ENCODE data around the gene KMO. TPM values are rescaled to one million over a fixed set of nuclear protein-coding genes. Genes with fewer than 3 reads are reported as not detected.

Gene KMO
- total RNA-seq, 4 donors from 2014 or later = under 0.01 to 2.5 TPM; not detected in 2

DNA sequence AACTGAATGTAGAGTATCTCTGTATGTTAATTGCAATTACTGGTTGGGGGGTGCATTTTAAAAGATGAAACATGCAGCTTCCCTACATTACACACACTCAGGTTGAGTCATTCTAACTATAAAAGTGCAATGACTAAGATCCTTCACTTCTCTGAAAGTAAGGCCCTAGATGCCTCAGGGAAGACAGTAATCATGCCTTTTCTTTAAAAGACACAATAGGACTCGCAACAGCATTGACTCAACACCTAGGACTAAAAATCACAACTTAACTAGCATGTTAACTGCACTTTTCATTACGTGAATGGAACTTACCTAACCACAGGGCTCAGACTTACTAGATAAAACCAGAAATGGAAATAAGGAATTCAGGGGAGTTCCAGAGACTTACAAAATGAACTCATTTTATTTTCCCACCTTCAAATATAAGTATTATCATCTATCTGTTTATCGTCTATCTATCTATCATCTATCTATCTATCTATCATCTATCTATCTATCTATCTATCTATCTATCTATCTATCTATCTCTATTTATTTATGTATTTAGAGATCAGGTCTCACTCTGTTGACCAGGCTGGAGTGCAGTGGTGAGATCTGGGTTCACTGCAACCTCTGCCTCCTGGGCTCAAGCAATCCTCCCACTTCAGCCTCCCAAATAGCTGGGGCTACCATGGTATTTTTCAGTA lies 60.2 kb downstream of the KMO start:
- in situ Hi-C loops (cut with MboI; ENCODE audit: low pct_ligation_motif_present in 1 of 4, low pct_unique_long_range_greater_than_20kb in 1 of 4, low sequenced_read_pairs in 3 of 4) = no loop called here
- 78% methylated on average over 3 of the region's 3 CpGs for WGBS, 2 donors (ENCODE audit: low coverage in 1 of 2)

GRCh38 chr1:241593186-241593585 lies 61.0 kb downstream of the KMO start:
- DNase-seq = no peak
- Histone ChIP-seq H3K36me3 (peaks cover 0 to 3% (median 0%) of the 10 kb centered on the region in 4 donors), H3K9me3 (no peaks in the 10 kb centered on the region), H3K4me1 (peaks cover 0 to 3% (median 0%) of the 10 kb centered on the region in 4 donors), H3K27ac (no peak overlapping the region), H3K27me3 (no peaks in the 10 kb centered on the region), H3K4me3 (no peak overlapping the region)
- in situ Hi-C loops (cut with MboI; ENCODE audit: low pct_ligation_motif_present in 1 of 4, low pct_unique_long_range_greater_than_20kb in 1 of 4, low sequenced_read_pairs in 3 of 4) = no loop called here
- TF ChIP-seq EP300 (IDR thresholded peaks at IDR 0.05; ENCODE audit: low read depth) = no peak
- TF ChIP-seq CTCF (IDR thresholded peaks at IDR 0.05) = no peak
- no peak for TF ChIP-seq POLR2A (IDR thresholded peaks at IDR 0.05)
- TF ChIP-seq POLR2AphosphoS5 (IDR thresholded peaks at IDR 0.05) = no peak
- intact Hi-C loops (cut with DNase I; ENCODE audit: low total_unique reads) = no loop called here
- WGBS, 2 donors (ENCODE audit: low coverage in 1 of 2) = 100% methylated on average over 1 of the region's 1 CpG

More for the DNA sequence above, 60.2 kb downstream of the KMO start:
- Histone ChIP-seq H3K27ac (no peak overlapping the region), H3K36me3 (peaks cover 0 to 3% (median 0%) of the 10 kb centered on the region in 4 donors), H3K4me3 (no peak overlapping the region), H3K27me3 (no peaks in the 10 kb centered on the region), H3K4me1 (peaks cover 0 to 3% (median 0%) of the 10 kb centered on the region in 4 donors), H3K9me3 (no peaks in the 10 kb centered on the region)
- no peak for DNase-seq
- intact Hi-C loops (cut with DNase I; ENCODE audit: low total_unique reads) = no loop called here
- TF ChIP-seq EP300 (IDR thresholded peaks at IDR 0.05; ENCODE audit: low read depth) (no peak), CTCF (IDR thresholded peaks at IDR 0.05) (no peak)

- no peak overlapping the region for H3K27ac ChIP-seq
- no peak overlapping the region for H3K4me3 ChIP-seq
- intact Hi-C loops (cut with DNase I; ENCODE audit: low total_unique reads) (no loop called here), in situ Hi-C loops (cut with MboI; ENCODE audit: low pct_ligation_motif_present in 1 of 4, low pct_unique_long_range_greater_than_20kb in 1 of 4, low sequenced_read_pairs in 3 of 4) (no loop called here)
- no peaks in the 10 kb centered on the region for H3K27me3 ChIP-seq
- WGBS, 2 donors (ENCODE audit: low coverage in 1 of 2) = 89 to 93% methylated on average over 5 to 6 of the region's 6 CpGs
- TF ChIP-seq POLR2A (IDR thresholded peaks at IDR 0.05) (no peak), CTCF (IDR thresholded peaks at IDR 0.05) (no peak), POLR2AphosphoS5 (IDR thresholded peaks at IDR 0.05) (no peak), EP300 (IDR thresholded peaks at IDR 0.05; ENCODE audit: low read depth) (no peak)
- DNase-seq = no peak
- peaks cover 0 to 3% (median 0%) of the 10 kb centered on the region in 4 donors for H3K36me3 ChIP-seq
- H3K9me3 ChIP-seq = no peaks in the 10 kb centered on the region
- no peaks in the 10 kb centered on the region for H3K4me1 ChIP-seq
These were observed 64.5 kb downstream of the KMO start for GRCh38 chr1:241596633-241597032.

DNA sequence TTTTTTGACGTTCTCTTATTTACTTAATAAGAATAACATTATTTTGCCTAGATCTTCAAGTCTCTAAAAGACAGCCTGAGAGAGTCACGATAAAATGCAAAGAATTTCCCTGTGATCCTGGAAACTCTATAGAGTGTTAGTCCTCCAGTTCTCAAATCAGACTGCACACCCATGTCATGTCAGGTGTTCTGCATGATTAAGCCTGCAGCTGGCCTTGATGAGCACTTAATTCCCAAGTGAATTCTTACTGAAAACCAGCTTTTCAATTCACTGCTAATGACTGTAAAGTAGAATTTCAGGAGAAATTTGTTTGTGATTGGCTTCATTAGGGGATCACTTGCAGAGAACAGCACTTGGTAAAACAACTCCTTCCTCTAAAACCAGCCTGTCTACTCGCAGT lies 66.1 kb downstream of the KMO start:
- WGBS, 2 donors (ENCODE audit: low coverage in 1 of 2) = 75 to 88% methylated on average over 2 to 3 of the region's 3 CpGs

More for the DNA sequence above, 66.1 kb downstream of the KMO start:
- Histone ChIP-seq H3K4me3 (no peak overlapping the region), H3K9me3 (no peaks in the 10 kb centered on the region), H3K27ac (no peak overlapping the region), H3K36me3 (peaks cover 0 to 3% (median 0%) of the 10 kb centered on the region in 4 donors), H3K27me3 (no peaks in the 10 kb centered on the region), H3K4me1 (no peaks in the 10 kb centered on the region)
- intact Hi-C loops (cut with DNase I; ENCODE audit: low total_unique reads) = no loop called here
- DNase-seq = no peak
- in situ Hi-C loops (cut with MboI; ENCODE audit: low pct_ligation_motif_present in 1 of 4, low pct_unique_long_range_greater_than_20kb in 1 of 4, low sequenced_read_pairs in 3 of 4) = no loop called here
- TF ChIP-seq EP300 (IDR thresholded peaks at IDR 0.05; ENCODE audit: low read depth) = no peak
- no peak for TF ChIP-seq CTCF (IDR thresholded peaks at IDR 0.05)
- TF ChIP-seq POLR2AphosphoS5 (IDR thresholded peaks at IDR 0.05) = no peak
- TF ChIP-seq POLR2A (IDR thresholded peaks at IDR 0.05) = no peak
